HG03469 (cell line): ENCODE measurements around the gene COL11A2.

ENCODE experiments used
- ATAC-seq: cut with Tn5 transposase; IDR thresholded peaks from one replicate; pipeline ENCODE4 v1.9.1; 2021; ENCODE audit warnings: mild to moderate bottlenecking, moderate library complexity, moderate number of reproducible peaks; ENCODE audit not compliant: unreplicated experiment

Gene COL11A2

GRCh38 chr6:33206864-33207551, 14.7 kb upstream of the COL11A2 start:
- no peak for ATAC-seq

DNA sequence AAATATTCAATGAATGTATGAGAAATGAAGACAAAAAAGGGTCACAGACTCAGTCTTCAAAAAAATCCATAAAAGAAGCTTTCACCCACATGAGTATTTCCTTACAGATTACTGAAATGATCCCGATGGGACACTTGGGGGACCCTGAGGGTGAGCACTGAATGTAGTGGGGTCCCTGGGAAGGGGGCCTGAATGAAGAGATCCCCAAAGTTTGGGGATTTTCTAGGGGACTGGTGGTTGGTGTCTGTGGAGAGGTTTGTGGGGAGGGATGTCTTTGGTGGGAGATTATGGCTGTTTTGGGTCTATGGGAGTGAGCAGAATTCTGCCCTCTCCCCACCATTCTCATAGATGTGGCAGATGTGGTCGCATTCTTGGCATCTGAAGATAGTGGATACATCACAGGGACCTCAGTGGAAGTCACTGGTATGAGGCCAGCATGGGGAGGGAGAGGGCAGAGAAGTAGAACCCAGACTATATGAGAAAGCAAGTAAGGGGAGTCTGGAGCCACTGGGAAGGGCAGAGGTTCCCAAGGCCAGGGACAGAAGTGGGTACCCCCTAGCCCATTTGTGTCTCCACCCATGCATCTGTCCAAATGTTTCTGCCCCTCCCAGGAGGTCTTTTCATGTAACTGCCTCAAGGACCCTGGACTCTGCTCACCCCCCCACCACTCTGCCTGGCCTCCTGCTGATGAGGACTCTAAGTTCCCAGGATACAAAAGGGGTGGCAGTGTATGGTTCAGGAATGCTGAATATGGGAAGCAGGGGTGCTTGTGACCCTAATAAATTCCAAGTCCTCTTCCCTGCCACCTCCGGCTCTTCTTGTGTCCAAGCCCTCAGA, 14.0 kb upstream of the COL11A2 start:
- ATAC-seq = no peak

GRCh38 chr6:33205191-33206026, 13.1 kb upstream of the COL11A2 start:
- ATAC-seq = no peak

DNA sequence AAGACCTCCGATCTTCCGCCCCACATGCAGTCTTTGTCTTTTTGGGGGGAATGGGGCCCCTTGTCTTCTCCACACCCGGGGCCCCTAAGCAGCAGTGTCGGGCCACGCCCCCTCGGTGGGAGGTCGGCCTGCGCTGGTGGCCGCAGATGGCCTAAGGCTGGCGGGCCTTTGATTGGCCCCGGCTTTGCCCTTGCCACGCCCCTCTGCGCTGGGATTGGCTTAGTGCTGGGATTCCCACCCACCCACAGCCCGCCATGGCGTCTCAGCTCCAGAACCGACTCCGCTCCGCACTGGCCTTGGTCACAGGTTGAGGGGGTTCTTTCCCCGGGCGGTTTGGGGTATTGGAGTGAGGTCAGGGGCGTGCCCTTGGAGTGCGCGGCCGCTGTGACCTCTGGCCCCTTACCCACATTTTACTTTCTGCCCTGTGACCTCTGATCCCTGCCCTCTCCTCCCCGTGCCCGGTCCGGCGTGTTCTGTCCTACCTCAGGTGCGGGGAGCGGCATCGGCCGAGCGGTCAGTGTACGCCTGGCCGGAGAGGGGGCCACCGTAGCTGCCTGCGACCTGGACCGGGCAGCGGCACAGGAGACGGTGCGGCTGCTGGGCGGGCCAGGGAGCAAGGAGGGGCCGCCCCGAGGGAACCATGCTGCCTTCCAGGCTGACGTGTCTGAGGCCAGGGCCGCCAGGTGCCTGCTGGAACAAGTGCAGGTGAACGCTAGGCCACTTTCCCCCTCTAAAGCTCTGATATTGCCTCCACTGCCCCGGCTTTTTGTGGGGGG, 12.3 kb upstream of the COL11A2 start, which contains the start of gene HSD17B8:
HSD17B8 (plus strand) TSS at position 241 of the 776 bp plus-strand sequence; CDS start at position 255, 14 bp downstream.
- peak; percentile 29 for ATAC-seq

GRCh38 chr6:33204165-33204414, 11.8 kb upstream of the COL11A2 start:
- ATAC-seq = no peak

DNA sequence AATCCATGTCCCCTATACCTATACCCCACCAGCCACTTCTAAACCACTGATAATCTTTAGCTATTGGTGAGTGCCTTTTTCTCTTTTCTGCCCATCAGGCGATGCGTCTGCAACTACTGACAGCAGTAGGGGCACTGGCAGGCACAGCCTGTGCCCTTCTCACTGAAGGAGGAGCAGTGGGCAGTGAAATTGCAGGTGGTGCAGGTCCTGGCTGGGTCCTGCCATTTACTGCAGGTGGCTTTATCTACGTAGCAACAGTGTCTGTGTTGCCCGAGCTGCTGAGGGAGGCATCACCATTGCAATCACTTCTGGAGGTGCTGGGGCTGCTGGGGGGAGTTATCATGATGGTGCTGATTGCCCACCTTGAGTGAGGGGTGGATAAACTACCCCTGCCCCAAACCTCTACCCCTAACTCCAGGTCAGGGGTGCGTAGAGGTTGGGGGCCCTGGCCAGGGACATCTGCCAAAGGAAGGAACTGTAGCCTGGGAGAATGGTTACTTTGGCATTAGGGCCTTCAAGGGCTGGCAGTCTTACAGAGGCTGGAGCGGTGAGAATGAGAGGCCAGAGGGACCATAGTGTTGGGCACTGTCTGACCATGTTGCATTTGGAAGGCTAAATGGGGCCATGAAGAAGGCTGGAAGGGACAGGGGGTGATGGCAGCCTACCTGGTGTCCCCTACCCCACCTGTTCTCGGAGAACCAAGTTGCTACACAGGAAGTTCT, 11.3 kb upstream of the COL11A2 start:
- no peak for ATAC-seq

DNA sequence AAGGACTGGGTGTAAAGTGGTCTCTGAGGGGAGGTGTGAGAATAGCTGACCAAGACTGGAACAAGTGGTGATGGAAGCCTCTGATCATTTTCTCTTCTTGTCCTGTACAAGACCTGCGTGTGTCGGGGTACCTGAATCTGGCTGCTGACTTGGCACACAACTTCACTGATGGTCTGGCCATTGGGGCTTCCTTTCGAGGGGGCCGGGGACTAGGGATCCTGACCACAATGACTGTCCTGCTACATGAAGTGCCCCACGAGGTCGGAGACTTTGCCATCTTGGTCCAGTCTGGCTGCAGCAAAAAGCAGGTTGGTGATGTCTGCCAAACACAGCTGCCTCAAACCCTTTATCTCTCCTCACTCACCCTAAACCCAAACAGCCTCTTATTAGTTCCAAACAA, 10.5 kb upstream of the COL11A2 start:
- no peak for ATAC-seq

- ATAC-seq = no peak
Measured at GRCh38 chr6:33201935-33202334, 9.7 kb upstream of the COL11A2 start.

DNA sequence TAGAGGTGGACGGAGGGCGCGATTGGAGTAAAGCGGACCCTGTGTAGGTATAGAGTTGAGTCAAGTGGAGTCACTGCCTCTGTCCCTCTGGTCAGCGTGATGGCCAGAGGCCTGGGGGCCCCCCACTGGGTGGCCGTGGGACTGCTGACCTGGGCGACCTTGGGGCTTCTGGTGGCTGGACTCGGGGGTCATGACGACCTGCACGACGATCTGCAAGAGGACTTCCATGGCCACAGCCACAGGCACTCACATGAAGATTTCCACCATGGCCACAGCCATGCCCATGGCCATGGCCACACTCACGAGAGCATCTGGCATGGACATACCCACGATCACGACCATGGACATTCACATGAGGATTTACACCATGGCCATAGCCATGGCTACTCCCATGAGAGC, 8.9 kb upstream of the COL11A2 start:
- ATAC-seq = peak; percentile 1

DNA sequence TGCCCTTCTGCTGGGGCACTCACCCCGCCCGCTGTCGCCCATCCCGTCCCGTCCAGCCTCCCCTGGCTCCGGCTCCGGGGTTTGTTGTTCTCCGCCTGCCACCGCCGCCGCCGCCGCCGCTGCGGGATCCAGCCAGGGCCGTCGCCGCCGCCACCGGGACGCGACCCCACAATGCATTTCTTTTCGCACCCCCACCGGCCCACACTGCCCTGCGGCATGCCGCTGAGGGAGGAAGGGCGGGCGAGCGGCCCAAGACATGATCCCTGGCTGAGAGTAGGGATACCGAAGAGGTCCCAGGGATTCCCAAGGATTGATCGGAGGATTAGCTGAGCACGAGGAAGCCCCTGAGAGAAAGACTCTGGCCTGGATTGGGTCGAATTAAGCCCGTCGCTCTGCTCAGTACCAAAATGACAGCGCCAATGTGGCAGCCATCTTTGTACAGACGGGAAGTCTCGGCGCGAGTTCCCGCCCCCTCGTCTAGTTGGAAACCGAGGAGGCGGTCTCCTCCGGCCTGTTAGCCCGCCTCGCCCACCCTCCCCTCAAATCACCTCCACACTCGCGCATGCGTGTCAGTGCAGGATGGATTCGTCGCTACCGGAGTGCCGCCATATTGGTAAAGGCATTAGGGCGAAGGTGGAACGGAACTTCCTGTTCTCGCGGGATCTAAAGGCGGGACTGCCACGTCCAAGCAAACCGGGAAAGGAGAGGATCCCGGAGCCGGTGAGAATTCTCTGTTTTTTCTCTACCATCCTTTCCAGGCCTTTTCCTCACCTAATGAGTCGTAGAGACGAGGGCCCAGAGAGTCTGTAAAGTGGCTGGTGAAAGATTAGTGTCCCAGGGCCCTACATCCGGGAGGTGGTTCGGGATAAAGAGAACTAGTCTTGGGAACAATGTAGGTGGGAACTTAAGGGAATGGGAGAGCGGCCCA, 8.2 kb upstream of the COL11A2 start, which contains the start of the genes RXRB and SLC39A7:
RXRB (minus strand) TSS at position 447 of the 928 bp plus-strand sequence; CDS start at position 258, 189 bp downstream.
SLC39A7 (plus strand) TSS at position 649 of the 928 bp plus-strand sequence. CDS start 379 bp downstream, outside the sequence.
- ATAC-seq = peak; percentile 32

- no peak for ATAC-seq
Measured at GRCh38 chr6:33199687-33200218, 7.5 kb upstream of the COL11A2 start.

DNA sequence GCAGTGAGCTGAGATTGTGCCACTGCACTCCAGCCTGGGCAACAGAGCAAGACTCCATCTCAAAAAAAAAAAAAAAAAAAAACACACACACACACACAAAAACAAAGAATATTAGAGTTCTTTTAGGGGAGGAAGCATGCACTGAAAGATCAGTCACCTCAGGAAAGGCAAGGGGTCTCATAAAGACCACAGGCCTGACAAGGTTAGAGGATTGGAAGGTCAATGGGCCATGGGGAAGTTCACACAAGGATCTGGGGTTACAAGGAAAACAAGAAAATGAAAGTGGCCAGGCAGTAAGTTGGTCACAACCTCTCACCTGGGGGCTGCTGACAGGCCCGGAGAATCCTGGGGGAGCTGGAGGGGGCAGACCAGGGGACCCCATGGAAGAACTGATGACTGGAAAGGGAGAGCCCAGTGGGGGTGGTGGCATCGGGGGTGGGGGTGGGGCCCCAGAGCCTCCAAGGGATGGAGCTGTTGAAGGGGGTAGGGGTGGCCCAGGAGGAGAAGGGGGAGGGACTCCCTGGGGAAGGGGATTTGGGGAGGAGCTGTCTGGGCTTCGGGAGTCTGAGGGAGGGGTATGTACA, 6.7 kb upstream of the COL11A2 start:
- ATAC-seq = no peak

- no peak for ATAC-seq
Measured at GRCh38 chr6:33198159-33198852, 6.0 kb upstream of the COL11A2 start.

GRCh38 chr6:33197431-33198048, 5.3 kb upstream of the COL11A2 start:
- no peak for ATAC-seq

- no peak for ATAC-seq
Measured at GRCh38 chr6:33195304-33196165, 3.3 kb upstream of the COL11A2 start.

GRCh38 chr6:33194431-33194979, 2.2 kb upstream of the COL11A2 start:
- no peak for ATAC-seq
